ENCODE measurements around the gene G6PC1.
"Not testable (repeated sequence)": the region's sequence is repeated elsewhere in the genome, so short reads cannot be mapped to it uniquely, and the experiment has no call there.

Gene G6PC1

GRCh38 chr17:42853597-42853967 lies 47.0 kb upstream of the G6PC1 start:
- no peak overlapping the region for H3K4me2 ChIP-seq (ENCODE audit: low read length)
- H2AFZ ChIP-seq: no peak overlapping the region
- H3K4me1 ChIP-seq: no peaks in the 10 kb centered on the region
- TF ChIP-seq, protein P1, sequence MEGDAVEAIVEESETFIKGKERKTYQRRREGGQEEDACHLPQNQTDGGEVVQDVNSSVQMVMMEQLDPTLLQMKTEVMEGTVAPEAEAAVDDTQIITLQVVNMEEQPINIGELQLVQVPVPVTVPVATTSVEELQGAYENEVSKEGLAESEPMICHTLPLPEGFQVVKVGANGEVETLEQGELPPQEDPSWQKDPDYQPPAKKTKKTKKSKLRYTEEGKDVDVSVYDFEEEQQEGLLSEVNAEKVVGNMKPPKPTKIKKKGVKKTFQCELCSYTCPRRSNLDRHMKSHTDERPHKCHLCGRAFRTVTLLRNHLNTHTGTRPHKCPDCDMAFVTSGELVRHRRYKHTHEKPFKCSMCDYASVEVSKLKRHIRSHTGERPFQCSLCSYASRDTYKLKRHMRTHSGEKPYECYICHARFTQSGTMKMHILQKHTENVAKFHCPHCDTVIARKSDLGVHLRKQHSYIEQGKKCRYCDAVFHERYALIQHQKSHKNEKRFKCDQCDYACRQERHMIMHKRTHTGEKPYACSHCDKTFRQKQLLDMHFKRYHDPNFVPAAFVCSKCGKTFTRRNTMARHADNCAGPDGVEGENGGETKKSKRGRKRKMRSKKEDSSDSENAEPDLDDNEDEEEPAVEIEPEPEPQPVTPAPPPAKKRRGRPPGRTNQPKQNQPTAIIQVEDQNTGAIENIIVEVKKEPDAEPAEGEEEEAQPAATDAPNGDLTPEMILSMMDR (IDR thresholded peaks at IDR 0.05): no peak
- no peaks in the 10 kb centered on the region for H3K36me3 ChIP-seq (ENCODE audit: control insufficient read depth, insufficient read depth, low read length)
- no peak overlapping the region for H3K9ac ChIP-seq
- no peak overlapping the region for H3K27ac ChIP-seq
- H3K27me3 ChIP-seq (ENCODE audit: control insufficient read depth, insufficient read depth, low read length): no peaks in the 10 kb centered on the region
- no peak overlapping the region for H3K4me3 ChIP-seq (ENCODE audit: low read depth, low read length)
- H3K9me3 ChIP-seq (ENCODE audit: control insufficient read depth, low read length): no peaks in the 10 kb centered on the region
- H3K79me2 ChIP-seq: no peaks in the 10 kb centered on the region

DNA sequence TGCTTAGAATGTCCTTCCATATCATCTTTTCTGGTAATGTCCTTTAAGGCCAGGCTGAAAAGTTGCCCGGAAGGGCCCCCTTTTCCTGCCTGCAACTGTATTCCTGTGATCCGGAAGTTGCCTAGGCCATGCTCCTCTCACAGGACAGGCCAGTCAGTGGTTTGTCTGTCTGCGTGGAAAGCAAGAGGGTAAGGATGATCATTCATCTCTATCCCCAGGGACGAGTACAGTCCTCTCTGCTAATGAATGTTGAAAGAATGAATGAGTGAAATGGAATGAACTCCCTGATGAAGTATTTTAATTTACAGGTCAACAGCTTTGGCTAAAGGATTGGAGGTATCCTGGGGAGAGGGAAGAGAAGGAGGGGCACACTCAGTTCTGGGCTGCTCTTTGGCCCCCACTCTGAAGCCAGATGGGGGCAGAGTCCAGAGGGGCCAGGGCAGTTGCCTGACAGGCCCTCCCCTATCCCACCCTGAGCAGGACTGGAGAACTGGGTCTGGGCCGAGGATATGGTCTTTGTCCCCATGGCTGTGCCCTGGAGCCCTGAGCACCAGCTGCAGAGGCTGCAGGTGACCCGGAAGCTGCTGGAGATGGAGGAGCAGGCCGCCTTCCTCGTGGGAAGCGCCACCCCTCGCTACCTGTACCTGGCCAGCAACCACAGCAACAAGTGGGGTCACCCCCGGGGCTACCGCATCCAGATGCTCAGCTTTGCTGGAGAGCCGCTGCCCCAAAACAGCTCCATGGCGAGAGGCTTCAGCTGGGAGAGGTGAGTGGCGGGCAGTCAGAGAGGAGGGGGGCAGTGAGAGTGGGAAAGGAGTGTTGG lies 46.4 kb upstream of the G6PC1 start:
- H3K4me3 ChIP-seq (ENCODE audit: low read depth, low read length): no peak overlapping the region
- H3K27me3 ChIP-seq (ENCODE audit: control insufficient read depth, insufficient read depth, low read length): no peaks in the 10 kb centered on the region
- H3K4me1 ChIP-seq: no peaks in the 10 kb centered on the region
- no peak overlapping the region for H2AFZ ChIP-seq
- no peaks in the 10 kb centered on the region for H3K79me2 ChIP-seq
- TF ChIP-seq, protein P1 (IDR thresholded peaks at IDR 0.05): no peak
- no peak overlapping the region for H3K9ac ChIP-seq
- H3K4me2 ChIP-seq (ENCODE audit: low read length): no peak overlapping the region
- H3K9me3 ChIP-seq (ENCODE audit: control insufficient read depth, low read length): no peaks in the 10 kb centered on the region
- H3K27ac ChIP-seq: no peak overlapping the region
- H3K36me3 ChIP-seq (ENCODE audit: control insufficient read depth, insufficient read depth, low read length): no peaks in the 10 kb centered on the region

DNA sequence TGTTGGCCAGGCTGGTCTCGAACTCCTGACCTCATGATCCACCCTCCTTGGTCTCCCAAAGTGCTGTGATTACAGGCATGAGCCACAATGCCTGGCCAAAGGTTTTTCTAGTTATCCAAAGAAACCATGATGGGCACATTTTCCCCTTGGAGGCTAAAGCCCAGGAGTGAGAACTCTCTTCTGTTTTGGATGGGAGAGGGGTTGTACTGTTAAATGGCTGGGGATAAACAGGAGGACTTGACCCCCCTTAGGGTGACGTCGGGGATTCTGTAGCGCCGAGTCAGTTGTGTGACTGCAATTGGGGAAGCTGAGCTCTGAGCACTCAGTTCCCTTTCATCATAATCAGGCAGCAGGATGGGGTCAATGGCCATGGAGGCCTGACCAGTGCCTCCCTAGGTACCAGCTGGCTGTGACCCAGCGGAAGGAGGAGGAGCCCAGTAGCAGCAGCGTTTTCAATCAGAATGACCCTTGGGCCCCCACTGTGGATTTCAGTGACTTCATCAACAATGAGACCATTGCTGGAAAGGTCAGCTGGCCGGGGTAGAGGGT lies 45.5 kb upstream of the G6PC1 start:
- Histone ChIP-seq H3K9ac (no peak overlapping the region), H2AFZ (no peak overlapping the region), H3K4me3 (ENCODE audit: low read depth, low read length) (no peak overlapping the region), H3K79me2 (no peaks in the 10 kb centered on the region), H3K4me1 (no peaks in the 10 kb centered on the region), H3K9me3 (ENCODE audit: control insufficient read depth, low read length) (no peaks in the 10 kb centered on the region), H3K4me2 (ENCODE audit: low read length) (no peak overlapping the region), H3K27me3 (ENCODE audit: control insufficient read depth, insufficient read depth, low read length) (no peaks in the 10 kb centered on the region), H3K27ac (no peak overlapping the region), H3K36me3 (ENCODE audit: control insufficient read depth, insufficient read depth, low read length) (no peaks in the 10 kb centered on the region)
- TF ChIP-seq, protein P1 (IDR thresholded peaks at IDR 0.05): no peak

GRCh38 chr17:42856093-42856492 lies 44.5 kb upstream of the G6PC1 start:
- not testable (repeated sequence) for H3K36me3 ChIP-seq (ENCODE audit: control insufficient read depth, insufficient read depth, low read length); H3K27ac ChIP-seq; H3K9me3 ChIP-seq (ENCODE audit: control insufficient read depth, low read length); H3K79me2 ChIP-seq; H3K27me3 ChIP-seq (ENCODE audit: control insufficient read depth, insufficient read depth, low read length); H3K4me2 ChIP-seq (ENCODE audit: low read length); H3K4me1 ChIP-seq; H3K9ac ChIP-seq; H2AFZ ChIP-seq; H3K4me3 ChIP-seq (ENCODE audit: low read depth, low read length)

DNA sequence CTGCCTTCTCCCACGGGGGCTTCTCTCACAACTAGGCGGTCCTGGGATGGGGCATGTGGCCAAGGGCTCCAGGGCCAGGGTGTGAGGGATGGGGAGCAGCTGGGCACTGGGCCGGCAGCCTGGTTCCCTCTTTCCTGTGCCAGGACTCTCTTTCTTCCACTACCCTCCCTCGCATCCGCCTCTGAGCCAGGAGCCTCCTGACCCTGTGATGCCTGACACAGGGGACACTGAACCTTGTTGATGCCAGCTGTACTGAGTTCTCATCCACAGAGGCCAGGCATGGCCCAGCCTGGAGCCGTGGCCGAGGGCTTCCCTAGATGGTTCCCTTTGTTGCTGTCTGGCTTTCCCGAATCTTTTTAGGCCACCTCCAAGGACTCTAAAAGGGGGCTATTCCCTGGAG lies 44.1 kb upstream of the G6PC1 start:
- H2AFZ ChIP-seq; H3K27ac ChIP-seq; H3K9me3 ChIP-seq (ENCODE audit: control insufficient read depth, low read length); H3K4me3 ChIP-seq (ENCODE audit: low read depth, low read length); H3K36me3 ChIP-seq (ENCODE audit: control insufficient read depth, insufficient read depth, low read length); H3K79me2 ChIP-seq; H3K9ac ChIP-seq; H3K4me1 ChIP-seq; H3K4me2 ChIP-seq (ENCODE audit: low read length); H3K27me3 ChIP-seq (ENCODE audit: control insufficient read depth, insufficient read depth, low read length): not testable (repeated sequence)
